ENCODE data around the gene SLC17A7. TPM values are rescaled to one million over a fixed set of nuclear protein-coding genes. Genes with fewer than 3 reads are reported as not detected.

The SLC17A7 gene
- total RNA-seq, 2 experiments from 2014 or later, result 0.23 TPM; not detected in 1

DNA sequence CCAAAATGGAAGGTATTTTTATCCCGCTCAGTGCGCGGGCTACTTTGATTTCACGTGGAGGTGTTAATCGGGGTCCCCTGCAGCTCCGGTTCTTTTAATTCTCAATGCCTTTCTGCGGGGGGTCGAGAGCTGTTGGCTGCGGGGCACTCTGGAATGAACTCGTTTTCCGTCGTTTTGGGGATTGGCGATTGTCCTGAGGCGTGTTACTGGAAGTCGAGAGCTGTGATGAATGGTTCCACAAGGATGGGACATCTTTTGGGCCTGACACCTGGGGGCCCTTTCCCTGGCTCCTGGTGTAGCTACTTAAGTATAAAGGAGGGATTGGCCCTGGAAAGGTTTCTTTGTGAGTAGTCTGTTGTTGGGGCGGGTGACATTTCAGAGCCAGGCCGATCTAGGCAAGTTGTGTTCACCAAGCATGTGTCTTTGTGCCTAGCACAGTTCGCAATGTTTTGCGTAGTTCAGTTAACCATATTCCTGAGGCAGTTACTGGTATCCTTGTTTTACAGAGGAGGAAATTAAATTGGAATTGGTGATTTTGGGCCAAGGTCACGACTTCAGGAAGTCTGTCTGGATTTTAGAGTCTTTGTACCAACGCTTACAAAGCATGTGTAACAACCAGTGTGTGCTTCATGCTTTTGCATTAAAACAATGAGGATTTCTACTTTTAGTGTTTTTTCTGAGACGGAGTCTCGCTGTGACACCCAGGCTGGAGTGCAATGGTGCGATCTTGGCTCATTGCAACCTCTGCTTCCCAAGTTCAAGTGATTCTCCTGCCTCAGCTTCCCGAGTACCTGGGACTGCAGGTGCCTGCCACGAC is 46.9 kb upstream of the SLC17A7 start:
- Mint-ChIP-seq H3K4me3 (peak overlapping the region; percentile 100), H3K27ac (peak overlapping the region; percentile 99), H3K36me3 (ENCODE audit: low read depth) (peaks cover 77% of the 10 kb centered on the region), H3K4me1 (ENCODE audit: low read depth) (peaks cover 34% of the 10 kb centered on the region), H3K9me3 (no peaks in the 10 kb centered on the region), H3K27me3 (no peaks in the 10 kb centered on the region)
- CTCF ChIA-PET, result interaction anchor here (1.3 to 2.6 kb wide), 5 partner anchors 8 to 82 kb away, joined by 3 to 8 read pairs (median 5); partner anchors contain the start of genes FLT3LG and RPS11
- no peak for TF ChIP-seq CTCF (IDR thresholded peaks at IDR 0.05)
- DNase-seq (no peak), ATAC-seq (no peak)
- POLR2A ChIA-PET, result interaction anchor here (0.6 to 4.6 kb wide), 30 partner anchors 8 to 500 kb away, joined by 3 to 76 read pairs (median 5); partner anchors contain the start of genes CD37, FLT3LG, GFY and NOSIP
- intact Hi-C loops (cut with micrococcal nuclease), result no loop called here

DNA sequence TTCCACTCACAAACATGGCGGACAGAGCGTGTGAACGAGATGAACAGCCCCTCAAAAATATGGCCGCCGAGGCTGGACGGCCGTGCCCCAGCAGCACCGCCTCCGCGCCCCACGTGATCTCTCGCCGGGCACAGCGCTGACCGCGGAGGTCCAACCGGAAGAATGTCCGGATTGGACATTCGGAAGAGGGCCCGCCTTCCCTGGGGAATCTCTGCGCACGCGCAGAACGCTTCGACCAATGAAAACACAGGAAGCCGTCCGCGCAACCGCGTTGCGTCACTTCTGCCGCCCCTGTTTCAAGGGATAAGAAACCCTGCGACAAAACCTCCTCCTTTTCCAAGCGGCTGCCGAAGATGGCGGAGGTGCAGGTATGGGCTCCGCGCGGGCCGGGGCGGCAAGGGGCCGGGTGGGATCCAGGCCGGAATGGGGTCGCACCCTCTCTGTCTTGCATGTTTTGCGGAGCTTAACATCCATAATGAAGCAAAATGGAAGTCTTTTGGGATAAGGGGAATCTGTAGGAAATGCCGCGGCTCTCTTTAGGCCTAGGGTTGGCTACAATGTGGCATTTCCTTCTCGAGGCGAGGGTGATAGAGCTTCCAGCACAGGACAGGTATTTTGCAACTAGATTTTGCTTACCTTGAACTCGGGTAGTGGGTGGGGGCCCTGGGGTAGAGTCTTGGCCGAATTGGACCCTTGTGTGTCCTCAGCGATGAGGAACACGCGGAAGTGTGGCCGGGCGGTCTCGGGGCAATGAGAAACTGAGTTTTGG is 46.1 kb upstream of the SLC17A7 start, which contains the start of gene RPL13A:
RPL13A (plus strand) TSS at position 332 of the 769 bp plus-strand sequence; CDS start at position 354, 22 bp downstream.
- ChIA-PET POLR2A (interaction anchor here (0.6 to 4.6 kb wide), 27 partner anchors 10 to 501 kb away, joined by 3 to 76 read pairs (median 5); partner anchors contain the start of genes CD37, FLT3LG, GFY and NOSIP), CTCF (interaction anchor here (1.4 to 2.6 kb wide), 4 partner anchors 9 to 83 kb away, joined by 3 to 8 read pairs (median 6); partner anchors contain the start of gene RPS11)
- Mint-ChIP-seq H3K27me3 (no peaks in the 10 kb centered on the region), H3K4me3 (peak within 1 kb of the TSS; percentile 100), H3K4me1 (ENCODE audit: low read depth) (peaks cover 31% of the 10 kb centered on the region), H3K27ac (peak within 1 kb of the TSS; percentile 99), H3K36me3 (ENCODE audit: low read depth) (peaks cover 71% of the 10 kb centered on the region), H3K9me3 (no peaks in the 10 kb centered on the region)
- TF ChIP-seq CTCF (IDR thresholded peaks at IDR 0.05), result no peak
- intact Hi-C loops (cut with micrococcal nuclease), result no loop called here
- DNase-seq (peak; percentile 100), ATAC-seq (peak; percentile 93)

DNA sequence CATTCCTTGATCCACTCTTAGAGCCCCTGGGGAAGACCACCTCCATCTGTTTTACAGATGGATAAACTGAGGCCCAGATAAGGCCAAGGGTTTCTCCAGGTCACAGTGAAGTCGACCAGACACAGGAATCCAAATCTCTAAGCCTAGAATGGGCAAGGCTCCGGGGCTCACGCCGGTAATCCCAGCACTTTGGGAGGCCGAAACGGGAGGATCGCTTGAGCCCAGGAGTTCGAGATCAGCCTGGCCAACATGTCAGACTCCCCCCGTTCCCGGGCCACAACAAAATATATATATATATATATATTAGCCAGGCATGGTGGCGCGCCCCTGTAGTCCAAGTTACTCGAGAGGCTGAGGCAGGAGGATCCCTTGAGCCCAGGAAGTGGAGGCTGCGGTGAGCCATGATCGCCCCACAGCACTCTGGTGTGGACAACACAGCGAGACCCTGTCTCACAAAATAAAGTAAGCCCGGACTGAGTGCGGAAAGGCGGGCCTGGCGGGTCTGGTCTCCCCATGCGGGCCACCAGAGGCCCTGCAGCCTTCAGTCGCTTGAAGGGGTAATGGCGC is 45.5 kb upstream of the SLC17A7 start:
- ChIA-PET POLR2A (interaction anchor here (1.0 to 4.6 kb wide), 13 partner anchors 9 to 154 kb away, joined by 3 to 76 read pairs (median 7); partner anchors contain the start of genes FLT3LG, GFY, PIH1D1 and PRR12), CTCF (interaction anchor here (2.6 to 3.4 kb wide), 2 partner anchors 10 to 11 kb away, joined by 7 to 19 read pairs; no protein-coding TSS in a partner anchor)
- no peaks in the 10 kb centered on the region for H3K27me3 Mint-ChIP-seq
- no peaks in the 10 kb centered on the region for H3K9me3 Mint-ChIP-seq
- peak overlapping the region; percentile 99 for H3K27ac Mint-ChIP-seq
- DNase-seq (no peak), ATAC-seq (no peak)
- intact Hi-C loops (cut with micrococcal nuclease), result no loop called here
- TF ChIP-seq CTCF (IDR thresholded peaks at IDR 0.05), result no peak
- H3K4me1 Mint-ChIP-seq (ENCODE audit: low read depth), result peaks cover 30% of the 10 kb centered on the region
- peaks cover 68% of the 10 kb centered on the region for H3K36me3 Mint-ChIP-seq (ENCODE audit: low read depth)
- peak overlapping the region; percentile 100 for H3K4me3 Mint-ChIP-seq

DNA sequence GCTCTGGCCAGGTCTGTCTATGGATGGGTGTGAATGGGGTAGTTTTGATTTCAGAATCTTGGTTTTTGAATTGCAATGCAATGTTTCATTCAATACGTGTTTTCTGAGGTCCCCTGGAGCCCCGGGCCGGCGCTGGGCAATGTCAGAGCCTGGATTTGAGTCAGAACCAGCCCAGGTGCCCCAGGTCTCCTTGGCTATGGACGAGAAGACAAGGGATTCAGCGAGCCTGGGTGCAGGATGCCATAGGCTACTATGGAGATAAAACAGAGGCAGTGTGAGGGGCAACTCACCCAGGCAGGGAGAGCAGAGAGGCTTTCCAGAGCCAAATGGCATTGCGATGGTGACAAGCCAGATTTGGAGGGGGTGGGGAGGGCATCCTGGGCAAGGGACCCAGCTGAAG is 44.9 kb upstream of the SLC17A7 start:
- H3K36me3 Mint-ChIP-seq (ENCODE audit: low read depth), result peaks cover 64% of the 10 kb centered on the region
- ChIA-PET CTCF (interaction anchor here (3.4 kb wide), 1 partner anchor 10 kb away, joined by 19 read pairs; no protein-coding TSS in a partner anchor), POLR2A (interaction anchor here (1.5 kb wide), 1 partner anchor 16 kb away, joined by 5 read pairs; no protein-coding TSS in a partner anchor)
- H3K27ac Mint-ChIP-seq, result peak overlapping the region; percentile 99
- H3K9me3 Mint-ChIP-seq, result no peaks in the 10 kb centered on the region
- DNase-seq, result no peak
- peaks cover 31% of the 10 kb centered on the region for H3K4me1 Mint-ChIP-seq (ENCODE audit: low read depth)
- no peaks in the 10 kb centered on the region for H3K27me3 Mint-ChIP-seq
- no peak for ATAC-seq
- no peak for TF ChIP-seq CTCF (IDR thresholded peaks at IDR 0.05)
- intact Hi-C loops (cut with micrococcal nuclease), result no loop called here
- H3K4me3 Mint-ChIP-seq, result peak overlapping the region; percentile 100
